ENCODE measurements around the gene ASB10. TPM values are rescaled to one million over a fixed set of nuclear protein-coding genes. Genes with fewer than 3 reads are reported as not detected.

ASB10 gene
- total and polyA plus RNA-seq, 8 donors, result 0.05 TPM; not detected in 7

DNA sequence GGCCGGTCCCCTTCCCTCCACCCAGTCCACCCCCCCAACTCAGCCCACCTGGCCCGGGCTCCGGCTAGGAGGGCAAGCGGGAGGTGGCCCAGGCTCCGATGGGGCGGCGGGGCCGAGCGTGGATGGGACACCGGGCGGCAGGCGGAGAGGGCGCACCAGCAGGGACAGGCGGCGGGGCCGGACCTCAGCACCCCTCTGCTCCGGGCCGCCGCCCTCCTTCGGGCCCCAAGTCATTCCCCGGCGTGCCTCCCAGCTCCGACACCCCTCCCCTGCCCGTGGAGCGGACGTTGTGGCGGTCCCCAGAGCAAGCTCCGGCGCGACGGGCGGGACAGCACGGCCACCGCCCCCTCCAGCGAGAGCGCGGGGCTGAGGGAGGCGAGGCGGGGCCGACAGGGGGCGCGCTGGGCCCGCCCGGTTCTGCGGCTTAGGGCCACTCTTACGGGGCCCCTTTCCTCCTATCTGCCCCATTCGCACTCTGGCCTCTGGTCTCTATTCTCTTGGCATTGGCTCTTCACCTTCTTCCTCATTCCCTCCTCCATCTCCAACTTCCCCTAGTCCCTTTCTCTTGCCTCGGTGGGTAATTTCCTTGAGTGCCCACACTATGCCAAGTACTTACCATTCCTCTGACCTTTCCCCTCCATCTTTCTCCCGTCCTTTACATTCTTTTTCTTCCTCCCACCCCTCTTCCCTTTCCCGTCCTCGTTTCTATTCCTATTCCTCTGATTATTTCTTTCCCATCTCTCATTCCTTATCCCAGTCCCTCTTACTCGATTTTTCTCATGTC is 18.9 kb downstream of the ASB10 start:
- WGBS, 5 donors, result 2 to 4% (median 3%) methylated on average over 25 to 51 of the region's 52 CpGs
- intact Hi-C loops (cut with DNase I; ENCODE audit: low total_unique reads), result loop anchor here (5.0 kb wide), 1 partner anchor 41 kb away; no protein-coding TSS in a partner anchor
- no peak for TF ChIP-seq POLR2AphosphoS5 (IDR thresholded peaks at IDR 0.05)
- TF ChIP-seq, protein P1, sequence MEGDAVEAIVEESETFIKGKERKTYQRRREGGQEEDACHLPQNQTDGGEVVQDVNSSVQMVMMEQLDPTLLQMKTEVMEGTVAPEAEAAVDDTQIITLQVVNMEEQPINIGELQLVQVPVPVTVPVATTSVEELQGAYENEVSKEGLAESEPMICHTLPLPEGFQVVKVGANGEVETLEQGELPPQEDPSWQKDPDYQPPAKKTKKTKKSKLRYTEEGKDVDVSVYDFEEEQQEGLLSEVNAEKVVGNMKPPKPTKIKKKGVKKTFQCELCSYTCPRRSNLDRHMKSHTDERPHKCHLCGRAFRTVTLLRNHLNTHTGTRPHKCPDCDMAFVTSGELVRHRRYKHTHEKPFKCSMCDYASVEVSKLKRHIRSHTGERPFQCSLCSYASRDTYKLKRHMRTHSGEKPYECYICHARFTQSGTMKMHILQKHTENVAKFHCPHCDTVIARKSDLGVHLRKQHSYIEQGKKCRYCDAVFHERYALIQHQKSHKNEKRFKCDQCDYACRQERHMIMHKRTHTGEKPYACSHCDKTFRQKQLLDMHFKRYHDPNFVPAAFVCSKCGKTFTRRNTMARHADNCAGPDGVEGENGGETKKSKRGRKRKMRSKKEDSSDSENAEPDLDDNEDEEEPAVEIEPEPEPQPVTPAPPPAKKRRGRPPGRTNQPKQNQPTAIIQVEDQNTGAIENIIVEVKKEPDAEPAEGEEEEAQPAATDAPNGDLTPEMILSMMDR (IDR thresholded peaks at IDR 0.05), result peak in 4 of 7 experiments; percentile 31 to 70 (median 55)
- Histone ChIP-seq H3K36me3 (no peaks in the 10 kb centered on the region), H3K27me3 (peaks cover 16 to 93% (median 57%) of the 10 kb centered on the region in 3 donors), H3K4me3 (peak overlapping the region; percentile 46 to 66 (median 50)), H3K27ac (no peak overlapping the region), H3K4me1 (peaks cover 18 to 28% (median 23%) of the 10 kb centered on the region in 4 donors), H3K9me3 (no peaks in the 10 kb centered on the region)
- peak; percentile 42 to 76 for DNase-seq

DNA sequence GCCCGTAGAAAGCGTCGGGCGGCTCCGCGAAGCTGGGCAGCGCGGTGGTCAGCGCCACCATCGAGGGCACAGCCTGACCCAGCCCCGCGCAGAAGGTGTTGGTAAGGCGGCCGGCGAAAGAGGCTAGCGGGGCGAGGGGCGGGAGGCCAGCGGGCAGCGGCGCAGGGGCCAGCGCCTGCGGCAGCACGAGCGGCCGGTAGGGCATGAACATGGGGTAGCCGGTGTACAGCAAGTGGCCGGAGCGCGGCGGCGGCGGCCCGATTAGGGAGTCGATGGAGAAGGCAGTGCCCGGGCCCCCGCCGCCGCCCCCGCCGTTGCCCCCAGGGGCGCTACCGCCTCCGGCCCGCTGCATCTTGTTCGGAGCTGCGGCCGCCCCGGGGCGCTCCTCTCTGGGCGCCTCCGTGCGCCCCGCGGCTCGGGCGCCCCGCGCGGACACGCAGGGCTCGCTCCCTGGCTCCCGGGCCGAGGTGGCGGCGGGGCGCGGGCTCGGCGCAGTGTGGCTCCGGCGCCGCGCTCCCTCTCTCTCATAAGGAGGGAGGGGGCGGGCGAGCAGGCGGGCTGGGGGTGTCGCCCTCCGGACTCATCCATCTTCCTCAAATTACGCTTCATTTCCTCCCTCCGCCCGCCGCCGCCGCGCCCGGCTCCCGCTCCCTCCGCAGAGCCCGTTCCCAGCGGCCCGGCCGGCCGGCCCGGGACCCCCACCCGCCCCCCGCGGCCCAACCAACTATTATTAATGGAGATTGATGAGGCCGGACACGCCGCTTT is 19.7 kb downstream of the ASB10 start, which contains the start of gene GBX1:
Gene GBX1 (minus strand): TSS at position 498 of the 765 bp plus-strand sequence. CDS start 146 bp downstream, at position 352.
- H3K4me3 ChIP-seq, result peak within 1 kb of the TSS; percentile 46 to 66 (median 50)
- peak; percentile 20 to 79 for DNase-seq
- no peak for TF ChIP-seq POLR2A (IDR thresholded peaks at IDR 0.05)
- TF ChIP-seq, protein P1 (IDR thresholded peaks at IDR 0.05), result no peak
- no peak for TF ChIP-seq POLR2AphosphoS5 (IDR thresholded peaks at IDR 0.05)
- TF ChIP-seq EP300 (IDR thresholded peaks at IDR 0.05), result no peak
- H3K9me3 ChIP-seq, result no peaks in the 10 kb centered on the region
- H3K27me3 ChIP-seq, result peaks cover 16 to 93% (median 55%) of the 10 kb centered on the region in 3 donors
- no peak within 1 kb of the TSS for H3K27ac ChIP-seq
- H3K4me1 ChIP-seq, result peaks cover 18 to 23% (median 21%) of the 10 kb centered on the region in 4 donors
- intact Hi-C loops (cut with DNase I; ENCODE audit: low total_unique reads), result loop anchor here (5.0 kb wide), 1 partner anchor 40 kb away; no protein-coding TSS in a partner anchor
- 1 to 2% (median 1%) methylated on average over 26 to 101 of the region's 101 CpGs for WGBS, 5 donors
- no peaks in the 10 kb centered on the region for H3K36me3 ChIP-seq

DNA sequence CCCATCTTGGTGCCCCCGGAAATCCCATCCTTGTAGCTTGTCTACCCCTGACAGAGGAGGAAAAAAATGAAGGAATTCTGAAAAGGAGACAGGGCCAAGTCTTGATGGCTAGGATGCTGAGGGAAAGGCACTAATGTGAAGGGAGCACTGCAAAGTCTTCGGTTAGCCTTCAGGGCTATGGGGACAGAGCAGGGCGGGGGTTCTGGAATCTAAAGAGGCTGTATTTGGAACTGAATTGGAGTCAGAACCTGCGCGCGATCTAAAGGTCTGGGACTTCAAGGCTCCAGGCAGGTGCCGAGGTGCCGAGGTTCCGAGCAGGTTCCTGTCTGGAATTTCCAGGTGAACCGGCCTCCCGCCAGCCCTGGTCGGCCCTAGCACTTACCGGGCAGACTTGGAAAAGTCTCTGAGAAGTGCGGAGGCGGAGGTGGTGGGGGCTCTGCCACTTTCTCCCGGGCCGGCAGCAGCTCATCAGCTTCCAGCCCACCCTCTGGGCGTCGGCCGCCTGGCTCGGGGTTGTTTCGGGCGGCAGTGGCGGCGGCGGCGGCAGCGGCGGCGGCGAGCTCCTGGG is 20.3 kb downstream of the ASB10 start:
- H3K27me3 ChIP-seq, result peaks cover 16 to 92% (median 55%) of the 10 kb centered on the region in 3 donors
- intact Hi-C loops (cut with DNase I; ENCODE audit: low total_unique reads), result loop anchor here (5.0 kb wide), 1 partner anchor 39 kb away; no protein-coding TSS in a partner anchor

More for the DNA sequence above, 20.3 kb downstream of the ASB10 start:
- DNase-seq, result no peak
- Histone ChIP-seq H3K4me3 (peak overlapping the region; percentile 46 to 66 (median 50)), H3K27ac (no peak overlapping the region), H3K36me3 (no peaks in the 10 kb centered on the region), H3K9me3 (no peaks in the 10 kb centered on the region), H3K4me1 (peaks cover 18 to 21% (median 20%) of the 10 kb centered on the region in 4 donors)
- WGBS, 5 donors, result 11 to 24% (median 13%) methylated on average over 15 to 31 of the region's 31 CpGs
- TF ChIP-seq POLR2AphosphoS5 (IDR thresholded peaks at IDR 0.05), result no peak
- TF ChIP-seq, protein P1 (IDR thresholded peaks at IDR 0.05), result no peak
